Caki2 (cell line): Measurements from ENCODE around the gene RELN. TPM values are rescaled to one million over a fixed set of nuclear protein-coding genes. Genes with fewer than 3 reads are reported as not detected.
"Not testable (repeated sequence)": the region's sequence is repeated elsewhere in the genome, so short reads cannot be mapped to it uniquely, and the experiment has no call there.

Experiments used
- DNase-seq: peaks from one replicate; pipeline ENCODE4 v3.0.0-alpha.2; 2015; ENCODE audit warnings: low read depth
- in situ Hi-C: cut with HindIII; loops from 2 replicates; pipeline ENCODE4 v1.10.0; 2016; ENCODE audit warnings: low sequenced_read_pairs, low pct_unique_long_range_greater_than_20kb, mixed read lengths
- total RNA-seq: library from RNA; depleted of rRNA; stranded (reverse); fragments of >200 nt; shearing (Covaris generic); gene quantifications from 2 replicates; pipeline ENCODE4 v1.2.3, GENCODE V29; 2014; ENCODE audit warnings: low replicate concordance

The RELN gene
- total RNA-seq, 1 experiment from 2014 or later: 17.8 TPM

DNA sequence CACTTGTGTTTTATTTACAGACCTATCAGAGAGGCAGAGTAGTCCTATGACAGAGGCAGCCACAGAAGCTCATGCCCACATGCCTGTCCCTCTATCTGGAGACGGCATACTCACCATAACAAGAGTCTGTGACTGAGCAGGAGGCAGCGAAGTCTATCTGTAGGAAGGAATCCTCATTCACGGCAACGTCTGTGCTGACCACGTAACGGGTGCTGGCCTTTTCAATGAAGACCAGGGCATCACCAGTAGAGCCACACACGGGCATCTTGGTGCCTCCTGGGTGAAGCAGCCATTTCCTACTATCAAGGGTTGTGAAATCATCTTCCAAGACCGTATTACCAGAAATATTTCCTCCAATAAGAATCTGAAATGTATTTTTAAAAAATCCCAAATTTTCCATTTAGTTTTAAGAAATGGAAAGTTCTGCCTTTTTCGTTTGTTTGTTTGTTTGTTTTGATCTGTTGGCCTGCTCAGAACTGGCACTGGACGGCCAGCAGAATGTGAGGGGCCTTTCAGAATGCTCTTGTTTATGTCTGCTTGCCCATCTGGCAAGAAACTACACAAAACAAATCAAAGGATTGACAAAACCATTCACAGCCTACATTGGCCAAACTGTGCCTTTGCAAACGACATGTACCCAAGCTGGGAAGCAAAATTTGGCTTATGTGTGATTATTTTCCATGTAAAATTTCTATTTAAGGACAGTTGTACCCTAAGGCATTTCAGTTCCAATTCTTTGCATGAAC lies 450.3 kb downstream of the RELN start:
- in situ Hi-C loops: no loop called here
- DNase-seq: no peak

- in situ Hi-C loops: no loop called here
- no peak for DNase-seq
These were observed 455.7 kb downstream of the RELN start for GRCh38 chr7:103533761-103534160.

DNA sequence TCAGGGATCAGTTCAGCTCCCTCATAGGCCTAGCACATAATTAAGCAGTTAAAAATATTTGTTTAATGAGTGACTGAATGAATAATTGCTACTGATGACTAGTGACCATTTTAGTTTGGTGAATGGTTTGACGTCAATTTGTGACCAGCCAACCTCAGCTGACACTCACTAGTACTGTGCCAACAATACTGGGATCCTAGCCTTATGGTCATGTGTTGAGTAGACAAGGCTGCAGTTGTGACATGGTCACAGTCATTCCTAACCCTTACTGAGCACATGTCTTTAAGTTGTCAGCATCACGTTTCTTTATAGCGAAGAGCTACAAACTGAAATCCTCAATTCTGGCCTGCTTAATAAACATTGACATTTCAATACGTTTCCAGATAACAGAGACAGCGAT lies 456.5 kb downstream of the RELN start:
- in situ Hi-C loops: no loop called here
- DNase-seq: no peak

GRCh38 chr7:103528152-103528551 lies 461.3 kb downstream of the RELN start:
- DNase-seq: no peak
- in situ Hi-C loops: no loop called here

- in situ Hi-C loops: no loop called here
- no peak for DNase-seq
These were observed 463.5 kb downstream of the RELN start for GRCh38 chr7:103525937-103526336.

DNA sequence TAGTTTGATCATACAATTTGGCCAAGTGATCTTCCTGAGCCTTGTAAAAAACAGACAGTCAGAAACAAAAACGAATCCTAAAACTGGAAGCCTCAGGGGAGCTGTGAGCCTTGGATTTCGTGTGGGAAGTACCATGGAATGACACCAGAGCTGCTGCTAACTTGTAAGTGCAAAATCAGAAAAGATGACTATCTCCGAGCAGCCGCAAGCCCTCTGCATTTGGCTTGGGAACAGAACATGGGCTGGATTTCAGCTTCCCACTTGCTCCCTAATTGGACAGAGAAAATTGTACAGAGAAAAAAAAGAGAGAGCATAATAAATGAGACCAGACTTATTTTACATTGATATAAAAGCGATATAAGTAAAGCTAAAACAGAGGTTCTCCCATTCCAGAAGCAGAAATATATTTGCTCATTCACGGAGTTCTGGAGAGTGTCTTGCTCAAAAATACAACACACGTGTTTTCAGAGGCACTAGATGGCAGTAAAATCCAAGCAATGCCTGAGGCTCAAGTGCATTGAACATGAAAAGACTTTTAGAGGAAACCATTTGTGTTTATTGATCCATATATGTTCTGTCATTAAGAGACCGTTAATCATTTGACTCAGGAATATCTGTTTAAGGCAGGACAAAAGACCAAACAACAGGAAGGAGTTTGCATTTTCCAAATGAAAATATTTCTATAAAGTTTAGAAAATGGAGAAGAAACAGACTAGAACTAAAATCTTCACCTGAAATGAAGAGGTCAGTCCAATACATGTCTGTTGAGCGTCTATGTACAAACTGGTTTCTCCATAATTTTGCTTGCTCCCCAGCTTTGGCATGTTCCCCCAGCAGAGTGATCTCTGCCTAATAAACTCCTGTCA lies 465.2 kb downstream of the RELN start:
- peak; percentile 18 for DNase-seq
- in situ Hi-C loops: no loop called here

- in situ Hi-C loops: no loop called here
- DNase-seq: no peak
These were observed 467.5 kb downstream of the RELN start for GRCh38 chr7:103521937-103522336.

- DNase-seq: no peak
- in situ Hi-C loops: no loop called here
These were observed 484.8 kb downstream of the RELN start for GRCh38 chr7:103504505-103505135.

DNA sequence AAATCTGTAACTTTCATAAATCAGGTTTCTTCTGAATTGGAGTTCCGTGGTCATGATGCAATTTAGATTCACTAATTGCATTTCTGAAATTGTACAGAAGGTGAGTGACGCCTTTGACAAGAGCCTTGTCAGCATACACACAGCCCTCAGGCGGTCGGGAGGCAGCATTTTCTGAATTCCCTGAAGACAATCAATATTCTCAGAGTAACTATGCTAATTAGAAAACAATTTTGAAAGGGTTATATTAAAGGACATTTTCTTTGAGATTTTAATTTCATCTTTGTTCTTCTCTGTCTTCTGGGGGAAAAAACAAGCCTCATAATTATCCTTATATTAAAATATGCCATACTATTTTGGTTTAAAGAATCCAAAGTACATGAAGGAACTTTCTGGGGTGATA lies 488.3 kb downstream of the RELN start:
- in situ Hi-C loops: no loop called here
- DNase-seq: no peak

GRCh38 chr7:103499976-103500375 lies 489.5 kb downstream of the RELN start:
- in situ Hi-C loops: no loop called here
- DNase-seq: no peak

GRCh38 chr7:103487419-103487818 lies 502.0 kb downstream of the RELN start:
- DNase-seq: no peak
- in situ Hi-C loops: no loop called here

GRCh38 chr7:103486873-103487272 lies 502.6 kb downstream of the RELN start:
- in situ Hi-C loops: not testable (repeated sequence)

GRCh38 chr7:103480771-103481170 lies 508.7 kb downstream of the RELN start:
- in situ Hi-C loops: no loop called here
- DNase-seq: no peak

More at GRCh38 chr7:103486873-103487272, 502.6 kb downstream of the RELN start:
- DNase-seq: not testable (repeated sequence)

- in situ Hi-C loops: no loop called here
- DNase-seq: no peak
These were observed 514.5 kb downstream of the RELN start for GRCh38 chr7:103474956-103475355.

DNA sequence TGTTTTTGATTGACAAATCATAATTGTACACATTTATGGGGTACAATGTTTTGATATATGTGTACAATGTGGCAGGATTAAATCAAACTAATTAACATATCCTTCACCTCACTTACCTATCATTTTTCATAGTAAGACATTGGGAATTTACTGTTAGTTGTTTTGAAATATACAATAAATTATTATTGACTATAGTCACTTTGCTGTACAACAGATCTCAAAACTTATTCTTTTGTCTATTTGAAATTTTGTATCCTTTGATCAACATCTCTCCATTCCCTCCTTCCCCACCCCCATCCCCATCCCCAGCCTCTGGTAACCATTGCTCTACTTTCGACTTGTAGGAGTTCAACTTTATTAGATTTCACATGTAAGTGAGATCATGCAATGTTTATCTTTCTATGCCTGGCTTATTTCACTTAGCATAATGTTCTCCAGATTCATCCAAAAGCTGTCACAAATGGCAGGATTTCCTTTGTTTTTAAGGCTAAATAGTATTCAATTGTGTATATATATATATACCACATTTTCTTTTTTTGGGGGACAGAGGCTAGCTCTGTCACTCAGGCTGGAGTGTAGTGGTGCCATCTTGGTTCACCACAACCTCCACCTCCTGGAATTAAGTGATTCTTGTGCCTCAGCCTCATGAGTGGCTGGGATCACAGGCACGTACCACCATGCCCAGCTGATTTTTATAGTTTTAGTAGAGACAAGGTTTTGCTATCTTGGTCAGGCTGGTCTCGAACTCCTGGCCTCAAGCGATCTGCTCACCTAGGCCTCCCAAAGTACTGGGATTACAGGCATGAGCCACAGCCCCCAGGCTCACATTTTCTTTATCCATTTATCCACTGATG lies 520.1 kb downstream of the RELN start:
- no peak for DNase-seq
- in situ Hi-C loops: no loop called here

GRCh38 chr7:103466814-103467213 lies 522.6 kb downstream of the RELN start:
- in situ Hi-C loops: no loop called here

GRCh38 chr7:103462358-103462757 lies 527.1 kb downstream of the RELN start:
- in situ Hi-C loops: no loop called here
- DNase-seq: no peak

More at GRCh38 chr7:103466814-103467213, 522.6 kb downstream of the RELN start:
- DNase-seq: no peak
